GM18909 (cell line): ENCODE results near the gene GNAL.
"Not testable (repeated sequence)": the region's sequence is repeated elsewhere in the genome, so short reads cannot be mapped to it uniquely, and the experiment has no call there.

ENCODE experiments used
- ATAC-seq: cut with Tn5 transposase; IDR thresholded peaks from one replicate; pipeline ENCODE4 v1.9.1; 2021; ENCODE audit warnings: mild to moderate bottlenecking; ENCODE audit not compliant: unreplicated experiment, poor library complexity

Gene GNAL

DNA sequence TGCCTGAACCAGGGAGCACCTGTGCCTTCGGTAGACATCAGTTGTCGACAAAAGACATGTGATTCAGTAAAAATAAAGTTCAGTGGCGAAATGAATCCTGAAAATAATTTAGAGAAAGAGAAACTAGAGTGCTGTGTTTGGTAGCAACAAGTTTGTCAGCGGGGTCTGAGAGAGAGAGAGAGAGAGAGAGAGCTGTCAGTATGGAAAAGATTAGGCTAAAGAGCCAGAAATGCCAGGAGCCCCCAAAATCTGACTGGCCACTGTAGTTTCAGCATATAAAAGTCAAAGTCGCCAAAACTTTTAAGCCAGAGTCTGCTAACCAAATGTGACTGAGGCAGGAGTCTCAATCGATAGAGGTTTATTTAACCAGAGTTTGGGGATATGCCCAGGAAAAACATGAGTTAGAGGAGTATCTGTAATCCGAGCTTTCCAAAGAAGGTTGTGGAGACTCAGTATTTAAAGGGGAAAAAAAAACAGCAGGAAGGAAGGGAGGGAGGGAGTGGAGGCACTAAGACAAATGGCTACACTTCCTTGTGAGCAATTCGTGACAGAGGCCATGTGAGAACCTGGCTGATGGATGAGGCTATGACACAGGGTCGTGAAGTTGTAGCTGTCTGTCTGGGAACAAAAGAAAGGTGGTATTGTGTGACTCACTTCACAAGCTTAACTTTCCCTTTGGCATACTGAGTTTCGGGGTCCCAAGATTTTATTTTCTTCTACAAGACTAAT is 20.5 kb upstream of the GNAL start:
- no peak for ATAC-seq

DNA sequence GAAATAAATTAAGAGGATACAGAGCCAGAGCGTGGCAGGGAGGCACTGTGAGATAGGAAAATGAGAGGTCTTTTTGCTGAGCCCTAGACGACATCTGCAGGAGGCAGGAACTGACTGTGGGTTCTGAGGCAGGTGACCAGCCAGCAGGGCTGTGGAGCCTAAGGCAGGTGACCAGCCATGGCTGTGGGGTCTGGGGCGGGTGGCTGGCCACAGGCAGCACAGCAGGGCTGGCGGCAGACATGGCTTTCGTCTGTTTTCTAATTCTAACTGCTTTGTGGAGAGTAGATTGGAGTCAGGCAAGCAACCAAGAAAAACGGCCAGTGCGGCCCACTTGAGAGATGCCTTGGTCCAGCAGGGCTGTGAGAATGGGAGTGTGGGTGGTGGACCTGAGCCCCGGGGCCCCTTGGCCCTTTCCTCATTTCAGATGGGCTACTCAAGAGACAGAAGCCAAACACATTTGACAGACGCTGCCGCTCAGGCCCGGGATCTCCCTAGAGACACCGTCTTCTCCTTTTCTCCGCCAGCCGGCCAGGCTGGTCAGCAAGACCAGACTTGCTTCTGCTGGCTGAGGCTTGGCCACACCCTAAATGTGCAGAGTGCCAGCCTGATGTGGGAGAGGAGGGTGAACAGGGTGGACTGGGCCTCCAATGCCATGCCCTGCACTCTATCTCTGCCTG is 19.7 kb upstream of the GNAL start:
- no peak for ATAC-seq

DNA sequence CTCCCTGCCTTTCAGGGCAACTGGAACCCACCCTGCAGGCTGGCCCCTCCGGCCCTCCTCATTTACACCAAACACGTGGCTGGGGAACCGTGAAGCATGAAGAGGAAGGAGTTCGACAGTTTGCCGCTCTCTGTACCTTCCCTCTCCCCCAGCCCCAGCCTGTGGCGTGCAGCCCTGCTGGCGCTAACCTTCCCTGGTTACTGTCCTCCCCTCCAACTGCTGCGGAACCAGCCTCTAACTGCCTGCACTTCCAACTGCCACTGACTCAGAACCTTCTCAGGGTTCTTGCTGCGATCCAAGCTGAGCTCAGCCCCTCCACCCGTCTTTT is 19.2 kb upstream of the GNAL start:
- ATAC-seq, result no peak

DNA sequence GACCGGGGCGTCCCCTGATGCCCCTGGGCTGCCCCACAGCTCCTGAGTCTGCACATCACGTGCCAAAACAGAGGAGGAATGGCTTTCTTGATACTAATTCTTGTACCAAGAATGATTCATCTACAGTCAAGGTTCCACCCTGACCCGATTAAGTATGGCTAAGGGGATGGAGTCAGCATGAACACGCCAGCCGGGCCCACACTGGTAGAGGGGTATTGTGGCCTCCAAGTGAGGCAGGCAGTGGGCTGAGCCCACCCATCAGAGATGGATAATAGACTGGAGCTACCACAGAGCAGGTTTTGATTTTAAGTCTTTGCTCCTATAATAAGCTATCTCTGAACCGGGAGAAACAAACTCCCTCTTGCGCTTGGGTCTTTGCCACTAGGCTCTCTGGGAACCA is 17.9 kb upstream of the GNAL start:
- no peak for ATAC-seq

GRCh38 chr18:11672198-11672597 is 16.9 kb upstream of the GNAL start:
- ATAC-seq, result no peak

GRCh38 chr18:11672846-11673454 is 16.1 kb upstream of the GNAL start:
- ATAC-seq, result no peak

- ATAC-seq, result no peak
Measured at GRCh38 chr18:11673560-11673959, 15.5 kb upstream of the GNAL start.

DNA sequence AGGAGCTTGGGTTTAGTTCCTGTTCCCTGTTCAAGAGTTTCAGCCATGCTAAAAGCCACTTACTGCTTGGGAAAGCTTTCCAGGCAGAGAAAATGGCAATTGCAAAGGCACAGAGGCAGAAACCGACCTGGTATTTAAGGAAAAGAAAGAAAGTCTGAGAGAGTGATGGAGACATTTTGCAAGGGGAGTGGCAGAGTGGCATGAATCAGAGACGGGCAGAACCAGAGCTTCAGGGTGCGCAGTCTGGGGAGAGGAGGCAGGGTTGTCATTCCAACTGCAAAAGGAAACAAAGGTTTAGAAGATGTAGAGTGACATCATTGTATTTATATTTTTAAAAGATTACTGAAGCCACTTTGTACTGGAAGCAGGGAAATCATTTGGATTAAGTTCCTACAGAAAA is 14.9 kb upstream of the GNAL start:
- no peak for ATAC-seq

DNA sequence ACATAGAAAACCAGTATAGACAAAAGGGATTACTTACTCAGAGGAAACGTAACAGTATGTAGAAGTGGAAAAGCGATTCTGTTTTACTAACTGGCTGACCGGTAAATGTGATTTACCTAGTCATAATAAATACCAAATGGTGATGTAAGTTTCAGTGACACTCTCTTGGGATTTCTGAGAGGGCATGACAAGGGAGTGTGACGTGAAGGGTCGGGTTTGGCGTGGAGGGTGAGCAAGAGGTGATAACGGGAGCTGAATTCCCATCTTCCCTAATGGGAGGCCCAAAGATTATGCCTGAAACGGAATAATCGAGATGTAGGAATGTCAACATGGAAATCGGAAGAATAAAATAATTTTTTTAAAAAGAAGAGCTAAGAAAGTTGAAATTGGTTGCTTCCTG is 12.7 kb upstream of the GNAL start:
- no peak for ATAC-seq

GRCh38 chr18:11676867-11677266 is 12.2 kb upstream of the GNAL start:
- ATAC-seq, result no peak

- no peak for ATAC-seq
Measured at GRCh38 chr18:11678211-11678610, 10.9 kb upstream of the GNAL start.

- peak; percentile 49 for ATAC-seq
Measured at GRCh38 chr18:11689669-11690565, 853 bp downstream of the GNAL start.

- not testable (repeated sequence) for ATAC-seq
Measured at GRCh38 chr18:11690660-11691059, 1.6 kb downstream of the GNAL start.

DNA sequence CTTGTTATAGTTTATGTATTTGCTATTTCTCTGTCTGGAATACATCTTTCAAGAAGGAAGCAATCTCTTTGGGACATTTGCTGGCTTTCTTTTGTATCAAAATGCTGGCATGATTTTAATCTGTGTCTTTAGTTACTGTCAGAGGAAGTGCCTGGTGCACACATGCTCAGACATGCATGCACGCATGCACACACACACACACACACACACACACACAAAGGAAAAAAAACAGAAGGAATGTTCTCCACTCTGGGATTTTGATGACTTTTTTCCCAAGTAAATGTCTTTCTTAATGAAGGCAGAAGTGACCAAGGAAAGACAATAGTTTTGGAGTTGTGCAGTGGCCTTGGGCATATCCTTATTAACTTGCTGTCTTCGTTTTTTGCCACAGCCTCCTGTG is 6.7 kb downstream of the GNAL start:
- no peak for ATAC-seq

DNA sequence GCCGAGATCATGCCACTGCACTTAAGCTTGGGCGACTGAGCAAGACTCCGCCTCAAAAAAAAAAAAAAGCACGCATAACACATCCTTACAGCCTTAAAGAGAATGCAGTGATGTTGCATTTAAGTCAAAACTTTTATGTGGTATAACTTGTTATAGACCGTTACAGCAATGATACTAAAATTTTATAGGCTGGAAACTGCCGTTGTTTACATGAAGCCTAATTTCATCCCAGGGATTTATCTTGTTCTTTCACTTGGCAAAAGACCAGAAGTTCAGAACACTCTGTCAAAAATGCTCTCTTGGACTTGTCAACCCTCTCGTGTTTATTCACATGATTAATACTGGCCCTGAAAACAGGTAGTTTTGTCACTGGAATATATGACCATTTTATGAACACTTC is 7.4 kb downstream of the GNAL start:
- no peak for ATAC-seq

DNA sequence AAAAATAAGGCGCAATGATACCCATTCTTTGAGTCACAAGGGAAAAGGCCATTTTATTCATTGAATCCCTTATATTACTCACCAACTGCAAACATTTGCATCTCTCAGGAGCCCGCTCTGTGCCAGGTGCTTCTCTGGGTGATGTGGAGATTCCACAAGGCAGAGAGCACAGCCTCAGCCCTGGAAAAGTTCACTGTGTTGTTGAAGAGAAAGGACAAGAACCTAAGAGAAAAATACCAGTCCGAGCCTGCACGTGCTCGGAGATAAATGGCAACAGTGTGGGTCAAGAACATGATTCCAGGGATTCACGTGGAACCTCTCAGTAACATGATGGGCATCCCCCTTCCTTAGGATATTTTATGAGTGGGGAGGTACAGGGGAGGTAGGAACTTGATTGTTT is 11.8 kb downstream of the GNAL start:
- ATAC-seq, result no peak

DNA sequence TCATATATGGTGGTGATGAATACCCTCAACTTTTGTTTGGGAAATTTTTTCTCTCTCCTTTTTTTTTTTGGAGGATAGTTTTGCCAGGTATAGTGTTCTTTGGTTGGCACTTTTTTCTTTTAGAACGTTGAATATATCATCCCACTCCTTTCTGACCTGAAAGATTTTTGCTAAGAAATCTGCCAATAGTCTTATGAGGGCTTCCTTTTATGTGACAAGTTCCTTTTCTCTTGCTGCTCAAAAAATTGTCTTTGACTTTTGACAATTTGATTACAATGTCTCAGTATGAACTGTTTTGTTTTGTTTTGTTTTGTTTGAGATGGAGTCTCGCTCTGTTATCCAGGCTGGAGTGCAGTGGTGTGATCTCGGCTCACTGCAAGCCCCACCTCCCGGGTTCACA is 21.5 kb downstream of the GNAL start:
- ATAC-seq, result no peak

- no peak for ATAC-seq
Measured at GRCh38 chr18:11713756-11714155, 24.7 kb downstream of the GNAL start.

DNA sequence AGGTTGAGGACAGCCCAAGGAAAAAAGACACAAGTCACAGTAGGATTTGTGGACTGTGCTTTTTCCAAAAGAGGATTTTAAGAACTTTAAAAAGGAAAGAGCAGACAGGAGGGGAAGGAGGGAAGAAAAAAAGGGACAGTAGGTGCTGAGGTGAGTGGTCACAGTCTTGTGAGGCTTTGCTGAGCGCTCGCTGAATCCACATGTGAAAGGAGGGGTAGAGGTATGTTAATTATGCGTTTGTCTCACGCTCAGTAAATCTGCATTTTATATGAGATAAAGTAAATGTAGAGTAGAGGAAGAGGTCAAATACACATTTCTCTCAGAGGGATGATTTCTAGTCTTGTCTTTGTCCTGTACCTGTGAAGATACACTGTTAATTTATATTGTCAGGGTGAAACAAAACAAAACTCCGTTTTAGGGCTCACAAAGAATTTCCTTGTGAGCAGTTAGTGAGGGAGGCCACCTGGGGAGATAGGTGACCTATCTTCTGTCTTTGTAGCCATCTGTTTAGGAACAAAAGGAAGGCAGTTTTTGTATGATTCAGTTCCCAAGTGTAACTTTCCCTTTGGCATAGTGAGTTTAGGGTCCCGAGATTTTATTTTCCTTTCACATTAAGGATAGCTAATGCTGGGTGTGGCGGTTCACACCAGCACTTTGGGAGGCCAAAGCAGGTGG is 25.3 kb downstream of the GNAL start:
- no peak for ATAC-seq

GRCh38 chr18:11716767-11717315 is 27.8 kb downstream of the GNAL start:
- ATAC-seq, result not testable (repeated sequence)
